HepG2 (cell line): Measurements from ENCODE around the gene RNASE12. TPM values are rescaled to one million over a fixed set of nuclear protein-coding genes. Genes with fewer than 3 reads are reported as not detected.
A peak's percentile ranks its signal among the peaks of the same experiment; 100 is the strongest.

Experiments used
- BRD4 ChIP-seq: sonication (generic); formaldehyde crosslinking; IDR thresholded peaks from 2 replicates; pipeline ENCODE4 v1.4.0; 2020; ENCODE audit warnings: missing genetic modification reagents
- CBX2 ChIP-seq, 2 experiments: fragments of 200-600 bp in 1 of 2; sonication (generic); formaldehyde crosslinking in 1 of 2; IDR thresholded peaks; 2 replicates each; pipeline versions ENCODE4 v1.7.0 to v1.8.1; 2018 to 2022; ENCODE audit warnings: low read depth in 2 of 2, low read length in 1 of 2, mild to moderate bottlenecking in 1 of 2, missing genetic modification reagents in 1 of 2
- CCDC6 ChIP-seq: sonication (generic); formaldehyde crosslinking; IDR thresholded peaks from 2 replicates; pipeline ENCODE4 v1.8.1; 2022; ENCODE audit warnings: mild to moderate bottlenecking, missing genetic modification reagents, moderate library complexity
- HOXA5 ChIP-seq: sonication (generic); formaldehyde crosslinking; IDR thresholded peaks from 2 replicates; pipeline ENCODE4 v1.4.0; 2020; ENCODE audit warnings: missing genetic modification reagents
- ISL2 ChIP-seq: sonication (generic); formaldehyde crosslinking; IDR thresholded peaks from 2 replicates; pipeline ENCODE4 v1.5.0; 2020; ENCODE audit warnings: missing genetic modification reagents
- KLF6 ChIP-seq: IDR thresholded peaks from 2 replicates; pipeline ENCODE4 v1.8.0; 2016; ENCODE audit warnings: missing biosample characterization, missing genetic modification reagents
- MXI1 ChIP-seq: IDR thresholded peaks from 3 replicates; pipeline ENCODE4 v1.6.1; 2012; ENCODE audit warnings: low read depth, low read length, inconsistent platforms, borderline replicate concordance
- NAIF1 ChIP-seq: sonication (generic); formaldehyde crosslinking; IDR thresholded peaks from 2 replicates; pipeline ENCODE4 v1.5.0; 2020; ENCODE audit warnings: mild to moderate bottlenecking, missing genetic modification reagents, borderline replicate concordance
- RXRB ChIP-seq: IDR thresholded peaks from 2 replicates; pipeline ENCODE4 v1.6.1; 2016; ENCODE audit warnings: borderline replicate concordance, missing genetic modification reagents, missing compliant biosample characterization
- SMC3 ChIP-seq: IDR thresholded peaks from 2 replicates; pipeline ENCODE4 v1.6.1; 2011; ENCODE audit warnings: low read length, improper control_type of control experiment
- ZFP36L2 ChIP-seq: sonication (generic); formaldehyde crosslinking; IDR thresholded peaks from 2 replicates; pipeline ENCODE4 v1.4.0; 2020; ENCODE audit warnings: missing genetic modification reagents
- ZNF24 ChIP-seq: fragments of 450-650 bp; IDR thresholded peaks from 2 replicates; pipeline ENCODE4 v1.6.1; 2017; ENCODE audit warnings: antibody characterized with exemption, mild to moderate bottlenecking
- ZNF777 ChIP-seq: sonication (generic); formaldehyde crosslinking; IDR thresholded peaks from 2 replicates; pipeline ENCODE4 v1.4.0; 2020; ENCODE audit warnings: missing genetic modification reagents
- ZNF790 ChIP-seq: sonication (generic); formaldehyde crosslinking; IDR thresholded peaks from 2 replicates; pipeline ENCODE4 v1.8.0; 2022; ENCODE audit warnings: missing genetic modification reagents, mild to moderate bottlenecking, borderline replicate concordance
- polyA plus RNA-seq, 8 experiments: library from polyadenylated mRNA; depleted of rRNA in 3 of 8; stranded (reverse) in 7 of 8; unstranded in 1 of 8; fragments of >200 nt; fragmentation: Illumina TruSeq in 4 of 8; extraction: Trizol in 4 of 8; gene quantifications; 2 replicates each; pipeline versions ENCODE4 v1.2.1 to v1.2.3, GENCODE V29; 2011 to 2016; ENCODE audit warnings: low read depth in 4 of 8, missing spikeins in 1 of 8, mixed read lengths in 1 of 8; ENCODE audit not compliant: insufficient read depth in 1 of 8
- total RNA-seq, 5 experiments: library from RNA; depleted of rRNA; stranded (reverse); fragments of >200 nt; fragmentation: Illumina TruSeq; extraction: Trizol; gene quantifications; 2 replicates each; pipeline ENCODE4 v1.2.3, GENCODE V29; 2016; ENCODE audit warnings: low read depth in 1 of 5

RNASE12 gene
- total and polyA plus RNA-seq, 2 of the 13 experiments (the other 11 are each of a cell fraction or from before 2014, with no cell fraction given): not detected

- no peak for TF ChIP-seq CBX2 (IDR thresholded peaks at IDR 0.05; ENCODE audit: low read depth, low read length)
- TF ChIP-seq CBX2 (CRISPR knock-in tag; IDR thresholded peaks at IDR 0.05; ENCODE audit: low read depth): peak; percentile 14; the same call in 1 of the 2 replicates
- 0 out of 2 replicates have a peak, but pooled peaks have one; percentile 7 for TF ChIP-seq HOXA5
- peak; percentile 98 for TF ChIP-seq ZNF24
- TF ChIP-seq MXI1: peak; percentile 51; the same call in 1 of the 3 replicates
- no peak for TF ChIP-seq ZFP36L2
- peak; percentile 12; the same call in 1 of the 2 replicates for TF ChIP-seq ZNF777 (CRISPR knock-in tag)
- no peak for TF ChIP-seq BRD4 (CRISPR knock-in tag)
- TF ChIP-seq ZNF790 (CRISPR knock-in tag): 0 out of 2 replicates have a peak, but pooled peaks have one; percentile 19
- peak; percentile 46; the same call in 1 of the 2 replicates for TF ChIP-seq KLF6
- peak; percentile 42; the same call in 1 of the 2 replicates for TF ChIP-seq ISL2 (CRISPR knock-in tag)
- TF ChIP-seq NAIF1: 0 out of 2 replicates have a peak, but pooled peaks have one; percentile 7
- peak; percentile 36; the same call in 1 of the 2 replicates for TF ChIP-seq RXRB (CRISPR knock-in tag)
- TF ChIP-seq SMC3: peak; percentile 91
- TF ChIP-seq CCDC6 (CRISPR knock-in tag): peak; percentile 84; the same call in 1 of the 2 replicates
- TF ChIP-seq, all 625 proteins: peak for 166
Observed at GRCh38 chr14:20609215-20610001, 18.2 kb upstream of the RNASE12 start (continued).
